Sigmoid colon (tissue), 7 donors: ENCODE results near the gene ELP6. TPM values are rescaled to one million over a fixed set of nuclear protein-coding genes. Genes with fewer than 3 reads are reported as not detected.

Source experiments
- DNase-seq: peaks from one replicate; pipeline ENCODE4 v3.0.0-alpha.2; 2019
- H3K27ac ChIP-seq, 4 donors: fragments of 200-600 bp; sonication (generic); one replicate each; pipeline ENCODE4 v1.5.1; 2016 to 2019; ENCODE audit warnings: mild to moderate bottlenecking in 1 of 4
- H3K27me3 ChIP-seq, 3 donors: fragments of 200-600 bp; sonication (generic); one replicate each; pipeline ENCODE4 v1.5.1; 2019; ENCODE audit warnings: mild to moderate bottlenecking in 1 of 3
- H3K36me3 ChIP-seq, 4 donors: fragments of 200-600 bp; sonication (generic); one replicate each; pipeline ENCODE4 v1.5.1; 2016 to 2019
- H3K4me1 ChIP-seq, 4 donors: fragments of 200-600 bp; sonication (generic); one replicate each; pipeline ENCODE4 v1.5.1; 2017 to 2019
- H3K4me3 ChIP-seq, 4 donors: fragments of 200-600 bp; sonication (generic); one replicate each; pipeline ENCODE4 v1.5.1; 2017 to 2019; ENCODE audit warnings: mild to moderate bottlenecking in 2 of 4, moderate library complexity in 1 of 4
- H3K9me3 ChIP-seq, 4 donors: fragments of 200-600 bp in 3 of 4; sonication (generic) in 3 of 4; one replicate each; pipeline versions ENCODE4 v1.5.1 to v1.6.1; 2013 to 2019
- CTCF ChIP-seq, 4 experiments: fragments of 450-650 bp in 3 of 4; fragments of 200-600 bp in 1 of 4; IDR thresholded peaks; one replicate each; pipeline ENCODE4 v1.5.1; 2016 to 2019; ENCODE audit warnings: antibody characterized with exemption in 4 of 4, mild to moderate bottlenecking in 3 of 4, moderate library complexity in 2 of 4
- EP300 ChIP-seq, 4 donors: sonication (generic); formaldehyde crosslinking; IDR thresholded peaks; one replicate each; pipeline ENCODE4 v1.6.1; 2017; ENCODE audit warnings: antibody characterized with exemption in 4 of 4
- POLR2A ChIP-seq, 2 donors: fragments of 450-650 bp; IDR thresholded peaks; one replicate each; pipeline ENCODE4 v1.6.1; 2016; ENCODE audit warnings: antibody characterized with exemption in 2 of 2, mild to moderate bottlenecking in 2 of 2, moderate library complexity in 2 of 2
- POLR2AphosphoS5 ChIP-seq, 4 donors: sonication (generic); formaldehyde crosslinking; IDR thresholded peaks; one replicate each; pipeline ENCODE4 v1.6.1; 2017; ENCODE audit warnings: antibody characterized with exemption in 4 of 4
- WGBS, 2 donors: extraction: QIAGEN DNeasy Blood & Tissue Kit; methylation state at CpG; one replicate each; pipeline ENCODE4 v1.1.7; 2013; 5-methylcytosine and 5-hydroxymethylcytosine counted together
- intact Hi-C: fragments of 100-400 bp; cut with DNase I; formaldehyde crosslinking; loops from one replicate; pipeline ENCODE4 v1.15.1; 2023
- polyA plus RNA-seq, 3 donors: library from polyadenylated mRNA; stranded (reverse); fragments of 200-250 nt; gene quantifications; one replicate each; pipeline ENCODE4 v1.2.3, GENCODE V29; 2013
- total RNA-seq, 4 donors: library from RNA; depleted of rRNA; stranded (reverse); fragments of >200 nt; gene quantifications; one replicate each; pipeline ENCODE4 v1.1.0, GENCODE V29; 2016
- donor health status: healthy with polysubstance abuse.
- donor health status: Bipolar disorder and iron deficiency.
- donor health status: healthy.

ELP6 gene
- total and polyA plus RNA-seq, 7 donors: 17.1 to 38.9 (median 21.6) TPM

DNA sequence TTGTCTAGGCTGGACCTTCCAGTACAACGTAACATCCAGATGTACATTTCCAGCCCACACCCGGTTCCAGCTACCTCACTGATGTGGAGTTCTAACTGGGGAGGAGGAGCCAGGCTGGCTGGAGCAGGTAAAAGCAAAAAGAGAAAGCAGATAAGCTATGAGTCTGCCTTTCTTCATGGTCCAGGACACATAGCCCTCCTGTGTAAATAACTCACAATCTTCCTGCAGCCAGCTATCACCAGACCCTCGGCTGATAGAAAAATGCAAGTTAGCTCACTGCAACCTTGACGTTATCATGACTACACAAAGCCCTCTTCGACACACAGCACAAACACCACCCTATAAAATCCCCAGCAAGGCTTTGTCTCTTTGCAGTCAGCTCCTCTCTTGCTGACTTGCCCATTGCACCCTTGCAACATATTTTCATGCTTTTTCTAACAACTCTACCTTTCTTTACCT is 20.5 kb upstream of the ELP6 start:
- 39 to 75% methylated on average over 5 of the region's 5 CpGs for WGBS, 2 donors
- no peak for DNase-seq
- intact Hi-C loops: no loop called here
- Histone ChIP-seq H3K36me3 (no peaks in the 10 kb centered on the region), H3K9me3 (no peaks in the 10 kb centered on the region), H3K4me3 (no peak overlapping the region), H3K27me3 (no peaks in the 10 kb centered on the region), H3K27ac (no peak overlapping the region), H3K4me1 (no peaks in the 10 kb centered on the region)
- TF ChIP-seq CTCF (IDR thresholded peaks at IDR 0.05) (no peak), POLR2AphosphoS5 (IDR thresholded peaks at IDR 0.05) (no peak), POLR2A (IDR thresholded peaks at IDR 0.05) (no peak), EP300 (IDR thresholded peaks at IDR 0.05) (no peak)

GRCh38 chr3:47533481-47533880 is 20.0 kb upstream of the ELP6 start:
- intact Hi-C loops: no loop called here
- TF ChIP-seq POLR2AphosphoS5 (IDR thresholded peaks at IDR 0.05) (no peak), EP300 (IDR thresholded peaks at IDR 0.05) (no peak), CTCF (IDR thresholded peaks at IDR 0.05) (no peak), POLR2A (IDR thresholded peaks at IDR 0.05) (no peak)
- Histone ChIP-seq H3K9me3 (no peaks in the 10 kb centered on the region), H3K4me3 (no peak overlapping the region), H3K27ac (no peak overlapping the region), H3K27me3 (no peaks in the 10 kb centered on the region), H3K4me1 (no peaks in the 10 kb centered on the region), H3K36me3 (no peaks in the 10 kb centered on the region)
- DNase-seq: no peak
- WGBS, 2 donors: 71 to 86% methylated on average over 2 of the region's 2 CpGs

DNA sequence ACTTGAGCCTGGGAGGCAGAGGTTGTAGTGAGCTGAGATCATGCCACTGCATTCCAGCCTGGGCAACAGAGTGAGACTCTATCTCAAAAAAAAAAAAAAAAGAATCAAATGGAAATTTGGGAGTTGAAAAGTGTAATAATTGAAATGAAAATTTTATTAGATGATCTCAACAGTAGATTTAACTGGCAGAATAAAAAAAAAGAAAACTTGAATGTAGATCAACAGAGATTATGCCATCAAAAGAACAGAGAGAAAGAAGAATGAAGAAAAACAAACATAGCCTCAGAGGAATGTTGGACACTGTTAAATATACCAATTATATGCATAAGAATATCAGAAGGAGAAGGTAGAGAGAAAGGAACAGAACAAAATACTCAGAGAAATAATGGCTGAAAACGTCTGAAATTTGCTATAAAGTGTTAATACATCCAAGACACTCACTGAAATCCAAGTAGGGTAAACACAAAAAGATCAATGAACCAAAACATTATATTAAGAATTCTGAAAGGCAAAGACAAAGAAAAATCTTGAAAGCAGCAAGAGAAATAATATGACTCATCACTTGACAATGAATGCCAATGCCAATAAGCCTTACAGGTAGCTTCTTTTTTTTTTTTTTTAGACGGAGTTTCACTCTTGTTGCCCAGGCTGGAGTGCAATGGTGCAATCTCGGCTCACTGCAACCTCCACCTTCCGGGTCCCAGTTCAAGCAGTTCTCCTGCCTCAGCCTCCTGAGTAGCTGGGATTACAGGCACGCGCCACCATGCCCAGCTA is 14.6 kb upstream of the ELP6 start:
- 79 to 88% methylated on average over 6 of the region's 6 CpGs for WGBS, 2 donors
- intact Hi-C loops: loop anchor here (10.0 kb wide), 1 partner anchor 47 kb away; the partner anchor contains the start of gene CSPG5

DNA sequence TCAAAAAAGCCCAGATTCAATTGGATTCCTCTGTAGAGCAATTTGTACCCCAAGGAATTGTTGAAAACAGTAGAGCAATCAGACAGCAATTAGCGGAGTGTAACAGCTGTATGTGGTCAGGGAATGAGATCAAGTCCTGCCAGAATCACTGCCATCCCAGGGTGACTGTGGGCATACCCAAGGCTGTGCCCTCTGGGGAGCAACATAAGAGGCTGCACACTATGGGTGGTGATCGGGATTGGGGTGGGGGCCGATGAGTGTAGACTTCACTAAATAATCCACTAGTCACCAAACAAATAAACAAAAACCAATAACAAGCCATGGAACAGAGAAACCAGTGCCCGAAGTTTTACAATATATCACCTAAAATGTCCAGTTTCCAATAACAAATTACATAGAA is 12.1 kb upstream of the ELP6 start:
- TF ChIP-seq CTCF (IDR thresholded peaks at IDR 0.05) (no peak), POLR2A (IDR thresholded peaks at IDR 0.05) (no peak), POLR2AphosphoS5 (IDR thresholded peaks at IDR 0.05) (no peak), EP300 (IDR thresholded peaks at IDR 0.05) (no peak)
- Histone ChIP-seq H3K4me3 (no peak overlapping the region), H3K27ac (no peak overlapping the region), H3K9me3 (no peaks in the 10 kb centered on the region), H3K4me1 (peaks cover 0 to 7% (median 5%) of the 10 kb centered on the region in 4 donors), H3K36me3 (no peaks in the 10 kb centered on the region), H3K27me3 (no peaks in the 10 kb centered on the region)
- intact Hi-C loops: loop anchor here (10.0 kb wide), 1 partner anchor 49 kb away; the partner anchor contains the start of gene CSPG5
- 89% methylated on average over 4 of the region's 4 CpGs for WGBS, 2 donors
- no peak for DNase-seq

More for the DNA sequence above, 14.6 kb upstream of the ELP6 start:
- DNase-seq: no peak
- H3K4me3 ChIP-seq: no peak overlapping the region
- no peaks in the 10 kb centered on the region for H3K27me3 ChIP-seq
- no peaks in the 10 kb centered on the region for H3K36me3 ChIP-seq
- no peaks in the 10 kb centered on the region for H3K4me1 ChIP-seq
- H3K27ac ChIP-seq: no peak overlapping the region
- no peaks in the 10 kb centered on the region for H3K9me3 ChIP-seq
- TF ChIP-seq POLR2AphosphoS5 (IDR thresholded peaks at IDR 0.05) (no peak), POLR2A (IDR thresholded peaks at IDR 0.05) (no peak), CTCF (IDR thresholded peaks at IDR 0.05) (no peak), EP300 (IDR thresholded peaks at IDR 0.05) (no peak)
